ENCODE results near the gene NAA25. TPM values are rescaled to one million over a fixed set of nuclear protein-coding genes. Genes with fewer than 3 reads are reported as not detected.

Gene NAA25
- total and polyA plus RNA-seq, 2 donors (not counting 3 experiments of a cell fraction or from before 2014, with no cell fraction given): 5.3 to 25.5 TPM

GRCh38 chr12:112112409-112113133 lies 4.0 kb upstream of the NAA25 start:
- FAIRE-seq (no peak), DNase-seq (ENCODE audit: low read depth, low spot score) (no peak)
- H2AFZ ChIP-seq (ENCODE audit: low read depth, low read length): no peak overlapping the region
- no peaks in the 10 kb centered on the region for H3K36me3 ChIP-seq (ENCODE audit: control insufficient read depth in 2 of 2, extremely low read depth in 1 of 2, insufficient read depth in 2 of 2, low read length in 2 of 2)
- dilution Hi-C loops (cut with MboI; ENCODE audit: extremely low pct_ligation_motif_present, low sequenced_read_pairs): no loop called here
- H3K9me1 ChIP-seq (replicated peaks; ENCODE audit: control insufficient read depth, extremely low read depth, insufficient read depth, low read length): no peaks in the 10 kb centered on the region
- no peak overlapping the region for H3K4me3 ChIP-seq (replicated peaks in 1 of 3; ENCODE audit: insufficient read depth in 1 of 3, low read depth in 1 of 3, low read length in 3 of 3)
- POLR2A ChIA-PET: interaction anchor here (0.7 kb wide), 1 partner anchor 159 kb away, joined by 8 read pairs; no protein-coding TSS in a partner anchor
- TF ChIP-seq FOS (IDR thresholded peaks at IDR 0.05; ENCODE audit: borderline replicate concordance, insufficient read depth, low read length) (no peak), CTCF (IDR thresholded peaks at IDR 0.05; ENCODE audit: extremely low read depth in 1 of 2, insufficient read depth in 1 of 2, low read depth in 1 of 2, low read length in 2 of 2) (no peak), POLR2A (IDR thresholded peaks at IDR 0.05; ENCODE audit: low read depth, low read length) (no peak), JUN (IDR thresholded peaks at IDR 0.05; ENCODE audit: borderline replicate concordance, insufficient read depth, insufficient read length, low read depth) (no peak), EZH2 (IDR thresholded peaks at IDR 0.05; ENCODE audit: borderline replicate concordance, low read depth, low read length, severe bottlenecking) (no peak), POLR2AphosphoS5 (IDR thresholded peaks at IDR 0.05; ENCODE audit: insufficient read depth, low read depth, low read length) (no peak), GATA2 (IDR thresholded peaks at IDR 0.05; ENCODE audit: insufficient read depth, insufficient read length, low read depth, low read length) (no peak), MAX (IDR thresholded peaks at IDR 0.05; ENCODE audit: insufficient read depth, insufficient read length) (no peak), MYC (IDR thresholded peaks at IDR 0.05; ENCODE audit: low read depth, low read length) (no peak)
- peaks cover 13% of the 10 kb centered on the region for H3K79me2 ChIP-seq (ENCODE audit: control insufficient read depth, insufficient read depth, low read length)
- no peak overlapping the region for H3K4me2 ChIP-seq (ENCODE audit: insufficient read depth, low read length)
- H3K9me3 ChIP-seq (replicated peaks; ENCODE audit: control insufficient read depth, insufficient read depth, low read length): no peaks in the 10 kb centered on the region
- CTCF ChIA-PET: interaction anchor here (1.5 kb wide), 1 partner anchor 20 kb away, joined by 4 read pairs; no protein-coding TSS in a partner anchor
- intact Hi-C loops (cut with micrococcal nuclease): no loop called here
- H3K27me3 ChIP-seq (ENCODE audit: control insufficient read depth in 2 of 2, insufficient read depth in 2 of 2, low read length in 2 of 2): no peaks in the 10 kb centered on the region
- no peaks in the 10 kb centered on the region for H4K20me1 ChIP-seq (replicated peaks; ENCODE audit: control insufficient read depth, extremely low read depth, insufficient read depth, low read length)
- H3K27ac ChIP-seq (ENCODE audit: insufficient read depth, low read depth, low read length): no peak overlapping the region
- H3K9ac ChIP-seq (replicated peaks; ENCODE audit: extremely low read depth, insufficient read depth, low read length): no peak overlapping the region
- no TSS peak for BruUV-seq (replicated peaks)
- H3K4me1 ChIP-seq (ENCODE audit: control insufficient read depth, extremely low read depth, insufficient read depth, low read length): peaks cover 8% of the 10 kb centered on the region

All from endothelial cell of umbilical vein (primary cell).